H9 (cell line): ENCODE measurements around the gene TMEM129. TPM values are rescaled to one million over a fixed set of nuclear protein-coding genes. Genes with fewer than 3 reads are reported as not detected.

Experiments
- DNase-seq: peaks from one replicate; pipeline ENCODE4 v3.0.0-alpha.2; 2017
- H2AFZ ChIP-seq: one replicate; pipeline ENCODE4 v1.6.1; 2013; ENCODE audit warnings: mild to moderate bottlenecking, low read length, control low read depth, moderate library complexity
- H2AK5ac ChIP-seq: 2 replicates; pipeline ENCODE4 v1.6.1; 2013; ENCODE audit warnings: low read length, control low read depth, mixed read lengths; ENCODE audit not compliant: insufficient read length
- H2BK120ac ChIP-seq: one replicate; pipeline ENCODE4 v1.6.1; 2013; ENCODE audit warnings: low read depth, mild to moderate bottlenecking, low read length, control low read depth, inconsistent platforms; ENCODE audit not compliant: poor library complexity, severe bottlenecking
- H2BK12ac ChIP-seq: 2 replicates; pipeline ENCODE4 v1.6.1; 2013; ENCODE audit warnings: low read length, control low read depth, mixed read lengths, low read depth; ENCODE audit not compliant: insufficient read length
- H2BK15ac ChIP-seq: 2 replicates; pipeline ENCODE4 v1.6.1; 2013; ENCODE audit warnings: low read depth, low read length, control low read depth
- H2BK20ac ChIP-seq: one replicate; pipeline ENCODE4 v1.6.1; 2013; ENCODE audit warnings: low read depth, mild to moderate bottlenecking, low read length, control low read depth, inconsistent platforms; ENCODE audit not compliant: poor library complexity, severe bottlenecking
- H2BK5ac ChIP-seq: 2 replicates; pipeline ENCODE4 v1.6.1; 2013; ENCODE audit warnings: low read length, control low read depth, mixed read lengths; ENCODE audit not compliant: insufficient read length
- H3K14ac ChIP-seq: 2 replicates; pipeline ENCODE4 v1.6.1; 2013; ENCODE audit warnings: low read length, control low read depth; ENCODE audit not compliant: insufficient read depth
- H3K18ac ChIP-seq: 2 replicates; pipeline ENCODE4 v1.6.1; 2013; ENCODE audit warnings: low read depth, mild to moderate bottlenecking, mixed read lengths, low read length, control low read depth; ENCODE audit not compliant: insufficient read length
- H3K23ac ChIP-seq: 2 replicates; pipeline ENCODE4 v1.6.1; 2013; ENCODE audit warnings: low read length, control low read depth, mixed read lengths, low read depth; ENCODE audit not compliant: insufficient read length
- H3K23me2 ChIP-seq: 2 replicates; pipeline ENCODE4 v1.6.1; 2013; ENCODE audit warnings: low read depth, mild to moderate bottlenecking, mixed read lengths, low read length, control low read depth; ENCODE audit not compliant: insufficient read length, poor library complexity, severe bottlenecking
- H3K27ac ChIP-seq: 2 replicates; pipeline ENCODE4 v1.5.1; 2013; ENCODE audit warnings: low read length, control low read depth, mixed read lengths, low read depth; ENCODE audit not compliant: insufficient read length
- H3K27me3 ChIP-seq: 2 replicates; pipeline ENCODE4 v1.6.1; 2013; ENCODE audit warnings: low read length, control low read depth, inconsistent platforms; ENCODE audit not compliant: insufficient read depth
- H3K4ac ChIP-seq: 2 replicates; pipeline ENCODE4 v1.6.1; 2013; ENCODE audit warnings: low read depth, mild to moderate bottlenecking, control low read depth, inconsistent platforms, low read length, moderate library complexity
- H3K4me1 ChIP-seq: 2 replicates; pipeline ENCODE4 v1.6.1; 2013; ENCODE audit warnings: low read length, control low read depth, inconsistent platforms; ENCODE audit not compliant: insufficient read depth
- H3K4me2 ChIP-seq: 2 replicates; pipeline ENCODE4 v1.6.1; 2013; ENCODE audit warnings: low read length, control low read depth, mixed read lengths; ENCODE audit not compliant: insufficient read length, insufficient read depth
- H3K56ac ChIP-seq: 2 replicates; pipeline ENCODE4 v1.6.1; 2013; ENCODE audit warnings: low read depth, mild to moderate bottlenecking, mixed read lengths, low read length, control low read depth; ENCODE audit not compliant: insufficient read length
- H3K79me1 ChIP-seq: 2 replicates; pipeline ENCODE4 v1.6.1; 2013; ENCODE audit warnings: low read depth, mild to moderate bottlenecking, moderate library complexity, low read length, control low read depth, inconsistent platforms; ENCODE audit not compliant: insufficient read depth, poor library complexity, severe bottlenecking
- H3K79me2 ChIP-seq: 2 replicates; pipeline ENCODE4 v1.6.1; 2013; ENCODE audit warnings: low read length, control low read depth, inconsistent platforms; ENCODE audit not compliant: insufficient read depth
- H3K9ac ChIP-seq: 2 replicates; pipeline ENCODE4 v1.6.1; 2013; ENCODE audit warnings: low read length, control low read depth, mixed read lengths; ENCODE audit not compliant: insufficient read length; ENCODE audit errors: extremely low read depth
- H3K9me3 ChIP-seq: one replicate; pipeline ENCODE4 v1.6.1; 2013; ENCODE audit warnings: low read depth, low read length, inconsistent platforms; ENCODE audit not compliant: control insufficient read depth
- H3T11ph ChIP-seq: one replicate; pipeline ENCODE4 v1.6.1; 2013; ENCODE audit warnings: mild to moderate bottlenecking, low read length, control low read depth, inconsistent platforms
- H4K20me1 ChIP-seq: one replicate; pipeline ENCODE4 v1.6.1; 2013; ENCODE audit not compliant: control insufficient read depth, insufficient read length, insufficient read depth
- H4K5ac ChIP-seq: 2 replicates; pipeline ENCODE4 v1.6.1; 2013; ENCODE audit warnings: low read depth, mild to moderate bottlenecking, mixed read lengths, low read length, control low read depth; ENCODE audit not compliant: insufficient read length
- H4K8ac ChIP-seq: replicated peaks from 2 replicates; pipeline ENCODE4 v1.6.1; 2013; ENCODE audit warnings: low read length, control low read depth, mixed read lengths, low read depth; ENCODE audit not compliant: insufficient read length
- H4K91ac ChIP-seq: 2 replicates; pipeline ENCODE4 v1.6.1; 2013; ENCODE audit warnings: low read depth, mild to moderate bottlenecking, moderate library complexity, mixed read lengths, low read length, control low read depth; ENCODE audit not compliant: insufficient read length
- H3K27ac Mint-ChIP-seq, 3 experiments: 2 replicates in 2 of 3; 3 replicates in 1 of 3; pipeline ENCODE4 v1.8.0; 2020 to 2021; ENCODE audit warnings: mixed read lengths in 3 of 3, mild to moderate bottlenecking in 1 of 3, moderate library complexity in 1 of 3
- H3K27me3 Mint-ChIP-seq: 2 replicates; pipeline ENCODE4 v1.8.0; 2021; ENCODE audit warnings: low read depth, mild to moderate bottlenecking, moderate library complexity, mixed read lengths
- H3K36me3 Mint-ChIP-seq, 3 experiments: 2 replicates in 2 of 3; 3 replicates in 1 of 3; pipeline ENCODE4 v1.8.0; 2020 to 2021; ENCODE audit warnings: low read depth in 3 of 3, mixed read lengths in 3 of 3; ENCODE audit not compliant: insufficient read depth in 1 of 3
- H3K4me1 Mint-ChIP-seq, 2 experiments: 2 replicates each; pipeline ENCODE4 v1.8.0; 2020; ENCODE audit warnings: mixed read lengths in 2 of 2
- H3K4me3 Mint-ChIP-seq, 2 experiments: 2 replicates in 1 of 2; 3 replicates in 1 of 2; pipeline ENCODE4 v1.8.0; 2020 to 2021; ENCODE audit warnings: mild to moderate bottlenecking in 2 of 2, mixed read lengths in 2 of 2, moderate library complexity in 1 of 2
- H3K9me3 Mint-ChIP-seq, 2 experiments: 2 replicates in 1 of 2; 3 replicates in 1 of 2; pipeline ENCODE4 v1.8.0; 2020; ENCODE audit warnings: mild to moderate bottlenecking in 2 of 2, mixed read lengths in 2 of 2, moderate library complexity in 1 of 2
- WGBS: extraction: QIAGEN DNeasy Blood & Tissue Kit; methylation state at CpG from one replicate; pipeline ENCODE4 v1.1.7; 2013; ENCODE audit warnings: missing lambda C conversion rate, low lambda C conversion rate, mixed read lengths; ENCODE audit not compliant: insufficient read length; ENCODE audit errors: extremely low coverage; 5-methylcytosine and 5-hydroxymethylcytosine counted together
- total RNA-seq: library from RNA; stranded (reverse); gene quantifications from 2 replicates; pipeline ENCODE4 v1.2.1, GENCODE V29; 2021
- TF ChIP-seq, protein P1 (sequence below): fragments of 200-600 bp; sonication (generic); conservative IDR thresholded peaks from 3 replicates; pipeline ENCODE4 v1.8.0; 2021; ENCODE audit warnings: antibody characterized with exemption, mild to moderate bottlenecking

Gene TMEM129
- total RNA-seq, 1 experiment from 2014 or later = 27.3 TPM

DNA sequence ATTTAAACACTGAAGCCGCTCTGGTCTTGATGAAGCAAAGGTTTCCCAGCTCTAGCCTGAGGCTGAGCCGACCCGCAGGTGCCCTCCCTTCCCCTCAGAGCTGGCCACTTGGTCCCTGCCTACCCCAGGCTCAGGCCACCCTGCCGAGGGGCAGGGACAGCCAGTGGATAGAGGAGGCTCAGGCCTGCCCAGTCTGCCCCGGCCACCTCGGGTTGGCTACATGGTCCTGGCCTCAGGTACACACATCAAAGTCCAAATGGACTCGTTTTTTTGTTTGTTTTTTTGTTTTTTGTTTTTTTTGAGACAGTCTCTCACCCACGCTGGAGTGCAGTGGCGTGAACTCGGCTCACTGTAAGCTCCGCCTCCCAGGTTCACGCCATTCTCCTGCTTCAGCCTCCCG, 24.0 kb upstream of the TMEM129 start:
- Mint-ChIP-seq H3K27ac (peak overlapping the region in 1 of 3 experiments; percentile 79; a peak in 2 of 7 replicates), H3K27me3 (no peaks in the 10 kb centered on the region), H3K4me3 (no peak overlapping the region), H3K4me1 (peaks cover 0 to 8% of the 10 kb centered on the region in 2 experiments; a peak in 1 of 4 replicates), H3K36me3 (peaks cover 19 to 53% (median 44%) of the 10 kb centered on the region in 3 experiments; a peak in 6 of 7 replicates), H3K9me3 (no peaks in the 10 kb centered on the region)
- Histone ChIP-seq H2AFZ (no peak overlapping the region), H3K23me2 (no peaks in the 10 kb centered on the region), H4K8ac (no peak overlapping the region), H3K18ac (no peak overlapping the region), H2BK12ac (no peak overlapping the region), H3K14ac (no peak overlapping the region), H2BK15ac (no peak overlapping the region), H2BK120ac (no peak overlapping the region), H3K4me2 (no peak overlapping the region), H3K79me1 (no peaks in the 10 kb centered on the region), H3T11ph (no peak overlapping the region), H2AK5ac (no peak overlapping the region), H3K27me3 (no peaks in the 10 kb centered on the region), H3K56ac (no peak overlapping the region), H3K79me2 (no peaks in the 10 kb centered on the region), H3K4me1 (no peaks in the 10 kb centered on the region), H4K5ac (no peak overlapping the region), H3K27ac (no peak overlapping the region), H3K9ac (no peak overlapping the region), H2BK5ac (no peak overlapping the region), H3K4ac (no peak overlapping the region), H4K20me1 (no peaks in the 10 kb centered on the region), H3K9me3 (no peaks in the 10 kb centered on the region), H4K91ac (no peak overlapping the region), H3K23ac (no peak overlapping the region), H2BK20ac (no peak overlapping the region)
- TF ChIP-seq, protein P1, sequence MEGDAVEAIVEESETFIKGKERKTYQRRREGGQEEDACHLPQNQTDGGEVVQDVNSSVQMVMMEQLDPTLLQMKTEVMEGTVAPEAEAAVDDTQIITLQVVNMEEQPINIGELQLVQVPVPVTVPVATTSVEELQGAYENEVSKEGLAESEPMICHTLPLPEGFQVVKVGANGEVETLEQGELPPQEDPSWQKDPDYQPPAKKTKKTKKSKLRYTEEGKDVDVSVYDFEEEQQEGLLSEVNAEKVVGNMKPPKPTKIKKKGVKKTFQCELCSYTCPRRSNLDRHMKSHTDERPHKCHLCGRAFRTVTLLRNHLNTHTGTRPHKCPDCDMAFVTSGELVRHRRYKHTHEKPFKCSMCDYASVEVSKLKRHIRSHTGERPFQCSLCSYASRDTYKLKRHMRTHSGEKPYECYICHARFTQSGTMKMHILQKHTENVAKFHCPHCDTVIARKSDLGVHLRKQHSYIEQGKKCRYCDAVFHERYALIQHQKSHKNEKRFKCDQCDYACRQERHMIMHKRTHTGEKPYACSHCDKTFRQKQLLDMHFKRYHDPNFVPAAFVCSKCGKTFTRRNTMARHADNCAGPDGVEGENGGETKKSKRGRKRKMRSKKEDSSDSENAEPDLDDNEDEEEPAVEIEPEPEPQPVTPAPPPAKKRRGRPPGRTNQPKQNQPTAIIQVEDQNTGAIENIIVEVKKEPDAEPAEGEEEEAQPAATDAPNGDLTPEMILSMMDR = no peak
- no CpG with 5 or more reads among the region's 13 CpGs for WGBS
- no peak for DNase-seq
